AG04450 (cell line): ENCODE data around the gene COL27A1. TPM values are rescaled to one million over a fixed set of nuclear protein-coding genes. Genes with fewer than 3 reads are reported as not detected.
A peak's percentile ranks its signal among the peaks of the same experiment; 100 is the strongest.
"Not testable (repeated sequence)": the region's sequence is repeated elsewhere in the genome, so short reads cannot be mapped to it uniquely, and the experiment has no call there.

Source experiments
- CTCF ChIA-PET: fragments of 300-600, 350-600 bp; formaldehyde crosslinking; extraction: SDS; loops from one replicate; lab custom pipeline; 2022; ENCODE audit warnings: antibody characterized with exemption, inconsistent platforms; lab: Charles Lee
- POLR2A ChIA-PET: fragments of 350-600 bp; formaldehyde crosslinking; extraction: SDS; loops from one replicate; lab custom pipeline; 2021; ENCODE audit warnings: antibody characterized with exemption, inconsistent platforms; lab: Yijun Ruan, JAX
- DNase-seq: peaks from one replicate; pipeline ENCODE4 v3.0.0-alpha.2; 2011; ENCODE audit warnings: low read depth, low spot score
- H3K27ac ChIP-seq: one replicate; pipeline ENCODE4 v1.5.1; 2012; ENCODE audit warnings: low read depth, low read length, control low read depth
- H3K27me3 ChIP-seq: one replicate; pipeline ENCODE4 v1.6.0; 2012; ENCODE audit warnings: low read length; ENCODE audit not compliant: control insufficient read depth, insufficient read depth
- H3K4me3 ChIP-seq: 2 replicates; pipeline ENCODE4 v1.5.1; 2011; ENCODE audit warnings: mild to moderate bottlenecking, low read depth, low read length, control low read depth
- H3K9me3 ChIP-seq: 2 replicates; pipeline ENCODE4 v1.5.1; 2012; ENCODE audit warnings: low read length; ENCODE audit not compliant: control insufficient read depth, insufficient read depth
- polyA plus RNA-seq: library from polyadenylated mRNA; depleted of rRNA; stranded (reverse); fragments of >200 nt; gene quantifications from 2 replicates; pipeline ENCODE4 v1.2.3, GENCODE V29; 2011
- TF ChIP-seq, protein P1 (sequence below): IDR thresholded peaks from 2 replicates; pipeline ENCODE4 v1.5.1; 2011; ENCODE audit warnings: low read depth, low read length, control low read depth, inconsistent platforms

The COL27A1 gene
- polyA plus RNA-seq, 1 experiment, result 8.5 TPM

DNA sequence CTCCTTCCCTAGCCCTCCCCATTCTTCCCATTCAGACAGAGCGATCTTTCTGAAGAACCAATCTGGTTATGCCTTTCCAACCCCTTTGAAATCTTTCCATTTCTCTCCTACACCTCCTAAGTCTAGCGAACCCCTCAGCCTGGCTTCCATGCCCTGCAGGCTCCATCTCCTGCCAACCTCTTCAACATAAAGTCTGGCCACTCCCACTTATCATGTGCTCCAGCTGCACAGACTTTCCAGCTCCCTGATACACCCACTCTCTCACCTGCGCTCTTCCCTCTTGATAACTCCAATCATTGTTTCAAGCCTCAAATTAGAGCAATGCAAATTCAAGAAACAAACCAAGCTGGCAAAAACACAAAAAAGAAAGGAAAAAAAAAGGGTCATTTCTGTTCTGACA lies 163.8 kb downstream of the COL27A1 start:
- TF ChIP-seq, protein P1, sequence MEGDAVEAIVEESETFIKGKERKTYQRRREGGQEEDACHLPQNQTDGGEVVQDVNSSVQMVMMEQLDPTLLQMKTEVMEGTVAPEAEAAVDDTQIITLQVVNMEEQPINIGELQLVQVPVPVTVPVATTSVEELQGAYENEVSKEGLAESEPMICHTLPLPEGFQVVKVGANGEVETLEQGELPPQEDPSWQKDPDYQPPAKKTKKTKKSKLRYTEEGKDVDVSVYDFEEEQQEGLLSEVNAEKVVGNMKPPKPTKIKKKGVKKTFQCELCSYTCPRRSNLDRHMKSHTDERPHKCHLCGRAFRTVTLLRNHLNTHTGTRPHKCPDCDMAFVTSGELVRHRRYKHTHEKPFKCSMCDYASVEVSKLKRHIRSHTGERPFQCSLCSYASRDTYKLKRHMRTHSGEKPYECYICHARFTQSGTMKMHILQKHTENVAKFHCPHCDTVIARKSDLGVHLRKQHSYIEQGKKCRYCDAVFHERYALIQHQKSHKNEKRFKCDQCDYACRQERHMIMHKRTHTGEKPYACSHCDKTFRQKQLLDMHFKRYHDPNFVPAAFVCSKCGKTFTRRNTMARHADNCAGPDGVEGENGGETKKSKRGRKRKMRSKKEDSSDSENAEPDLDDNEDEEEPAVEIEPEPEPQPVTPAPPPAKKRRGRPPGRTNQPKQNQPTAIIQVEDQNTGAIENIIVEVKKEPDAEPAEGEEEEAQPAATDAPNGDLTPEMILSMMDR, result no peak
- ChIA-PET POLR2A (no interaction called here), CTCF (interaction anchor here (0.6 to 2.8 kb wide), 4 partner anchors 20 to 236 kb away, joined by 7 to 13 read pairs (median 10); no protein-coding TSS in a partner anchor)
- Histone ChIP-seq H3K4me3 (no peak overlapping the region), H3K27me3 (no peaks in the 10 kb centered on the region), H3K9me3 (peaks cover 7% of the 10 kb centered on the region), H3K27ac (no peak overlapping the region)
- DNase-seq, result no peak

DNA sequence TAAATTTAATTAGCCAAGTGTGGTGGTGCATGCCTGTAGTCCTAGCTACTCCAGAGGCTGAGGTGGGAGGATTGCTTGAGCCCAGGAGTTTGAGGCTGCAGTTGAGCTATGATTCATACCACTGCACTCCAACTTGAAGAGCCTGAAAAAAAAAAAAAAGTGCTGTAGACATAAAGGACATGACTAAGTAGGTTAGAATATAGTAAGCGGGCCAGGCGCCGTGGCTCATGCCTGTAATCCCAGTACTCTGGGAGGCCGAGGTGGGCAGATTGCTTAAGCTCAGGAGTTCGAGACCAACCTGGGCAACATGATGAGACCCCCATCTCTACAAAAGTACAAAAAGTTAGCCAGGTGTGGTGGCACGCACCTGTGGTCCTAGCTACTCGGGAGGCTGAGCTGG lies 165.4 kb downstream of the COL27A1 start:
- not testable (repeated sequence) for H3K4me3 ChIP-seq, DNase-seq, H3K27me3 ChIP-seq, H3K27ac ChIP-seq, H3K9me3 ChIP-seq
- POLR2A ChIA-PET, result interaction anchor here (0.7 kb wide), 1 partner anchor 28 kb away, joined by 4 read pairs; no protein-coding TSS in a partner anchor
- CTCF ChIA-PET, result interaction anchor here (0.9 to 2.8 kb wide), 4 partner anchors 18 to 238 kb away, joined by 3 to 13 read pairs (median 10); no protein-coding TSS in a partner anchor

DNA sequence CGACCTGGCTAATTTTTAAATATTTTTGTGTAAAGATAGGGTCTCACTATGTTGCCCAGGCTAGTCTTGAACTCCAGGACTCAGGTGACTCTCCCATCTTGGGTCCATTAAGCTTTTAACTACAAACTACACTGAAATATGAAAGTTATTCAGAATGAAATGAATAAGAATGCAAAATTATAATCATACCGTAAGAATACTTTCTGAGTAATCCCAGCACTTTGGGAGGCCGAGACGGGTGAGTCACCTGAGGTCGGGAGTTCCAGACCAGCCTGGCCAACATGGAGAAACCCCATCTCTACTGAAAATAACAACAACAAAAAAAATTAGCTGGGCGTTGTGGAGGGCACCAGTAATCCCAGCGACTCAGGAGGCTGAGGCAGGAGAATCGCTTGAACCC lies 166.4 kb downstream of the COL27A1 start:
- POLR2A ChIA-PET, result no interaction called here
- CTCF ChIA-PET, result interaction anchor here (0.7 to 2.8 kb wide), 4 partner anchors 17 to 270 kb away, joined by 3 to 13 read pairs (median 4); no protein-coding TSS in a partner anchor
- TF ChIP-seq, protein P1, result no peak
- no peaks in the 10 kb centered on the region for H3K27me3 ChIP-seq
- no peaks in the 10 kb centered on the region for H3K9me3 ChIP-seq
- peak overlapping the region; percentile 31 for H3K27ac ChIP-seq
- H3K4me3 ChIP-seq, result no peak overlapping the region
- DNase-seq, result no peak

DNA sequence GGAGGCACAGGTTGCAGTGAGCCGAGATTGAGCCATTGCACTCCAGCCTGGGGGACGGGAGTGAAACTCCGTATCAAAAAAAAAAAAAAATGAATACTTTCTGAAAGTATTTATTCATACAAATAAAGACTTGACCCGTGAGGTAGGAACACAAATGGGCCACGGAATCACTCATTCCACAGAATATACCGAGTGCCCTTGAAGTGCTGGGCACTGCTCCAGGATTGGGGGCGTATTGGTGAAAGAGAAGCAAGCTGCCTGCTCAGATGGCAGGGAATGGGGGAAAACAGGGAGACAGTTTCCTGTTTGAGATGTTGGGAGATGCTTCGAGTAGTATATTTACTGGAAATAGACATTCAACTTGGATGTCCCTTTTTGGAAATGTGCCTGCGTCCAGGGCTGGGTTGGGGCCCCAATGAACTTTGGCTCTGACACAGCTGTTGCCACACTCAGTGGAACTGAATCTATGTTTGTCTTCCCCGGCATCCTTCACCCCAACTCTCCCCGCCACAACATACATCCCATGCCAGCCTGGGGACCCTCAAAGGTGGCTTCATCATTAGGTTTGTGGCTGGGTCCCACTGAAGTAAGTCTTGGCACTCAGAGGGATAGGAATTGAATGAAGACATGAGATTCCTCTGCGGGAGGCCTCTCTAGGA lies 167.0 kb downstream of the COL27A1 start:
- DNase-seq, H3K4me3 ChIP-seq, H3K9me3 ChIP-seq, H3K27me3 ChIP-seq: not testable (repeated sequence)
- peak overlapping the region; percentile 31 for H3K27ac ChIP-seq
- POLR2A ChIA-PET, result interaction anchor here (0.7 kb wide), 1 partner anchor 44 kb away, joined by 3 read pairs; no protein-coding TSS in a partner anchor
- CTCF ChIA-PET, result interaction anchor here (0.7 to 2.8 kb wide), 3 partner anchors 17 to 270 kb away, joined by 3 to 13 read pairs (median 4); no protein-coding TSS in a partner anchor

GRCh38 chr9:114322831-114323531 lies 167.6 kb downstream of the COL27A1 start, which contains the start of gene ORM1:
Gene ORM1, plus strand, starts transcription at chr9:114323098. Its CDS starts 36 bp downstream, at chr9:114323134.
- H3K9me3 ChIP-seq, H3K27me3 ChIP-seq, DNase-seq, H3K4me3 ChIP-seq, CTCF ChIA-PET: not testable (repeated sequence)
- peak within 1 kb of the TSS; percentile 31 for H3K27ac ChIP-seq
- POLR2A ChIA-PET, result interaction anchor here (0.7 kb wide), 1 partner anchor 43 kb away, joined by 3 read pairs; no protein-coding TSS in a partner anchor

GRCh38 chr9:114323849-114324248 lies 168.5 kb downstream of the COL27A1 start:
- POLR2A ChIA-PET, DNase-seq, CTCF ChIA-PET, H3K4me3 ChIP-seq, H3K27ac ChIP-seq, H3K27me3 ChIP-seq, H3K9me3 ChIP-seq: not testable (repeated sequence)
